H1 (cell line): Measurements from ENCODE around the gene METTL2A. TPM values are rescaled to one million over a fixed set of nuclear protein-coding genes. Genes with fewer than 3 reads are reported as not detected.

ENCODE experiments used
- CTCF ChIA-PET: fragments of 300-600 bp; sonication (Branson Sonifier 250); formaldehyde crosslinking; loops from one replicate; lab custom pipeline; 2021; ENCODE audit not compliant: partially characterized antibody; lab: Charles Lee
- POLR2A ChIA-PET: fragments of 300-600 bp; sonication (Branson Sonifier 250); formaldehyde crosslinking; loops from one replicate; lab custom pipeline; 2021; ENCODE audit warnings: inconsistent platforms; ENCODE audit not compliant: partially characterized antibody; lab: Charles Lee
- DNase-seq, 2 experiments: peaks; one replicate each; pipeline versions ENCODE4 v3.0.0 to v3.0.0-alpha.2; 2010 to 2022; ENCODE audit warnings: low spot score in 2 of 2, low read depth in 1 of 2, mixed read lengths in 1 of 2
- FAIRE-seq: peaks from 2 replicates; lab custom pipeline; 2011; peaks lifted over from hg19 to GRCh38; lab: Jason Lieb, UNC
- H2AFZ ChIP-seq: 2 replicates; pipeline ENCODE4 v1.8.1; 2012; ENCODE audit warnings: low read length, inconsistent platforms
- H2AK5ac ChIP-seq: 2 replicates; pipeline ENCODE4 v1.6.1; 2013; ENCODE audit warnings: low read depth, low read length
- H2BK120ac ChIP-seq: replicated peaks from 2 replicates; pipeline ENCODE3; 2013; ENCODE audit warnings: low read depth, low read length, inconsistent platforms
- H2BK12ac ChIP-seq: 2 replicates; pipeline ENCODE4 v1.6.1; 2013; ENCODE audit warnings: low read depth, low read length
- H2BK15ac ChIP-seq: 2 replicates; pipeline ENCODE4 v1.6.1; 2013; ENCODE audit warnings: low read length
- H2BK20ac ChIP-seq: 2 replicates; pipeline ENCODE4 v1.6.1; 2013; ENCODE audit warnings: low read length
- H2BK5ac ChIP-seq: 2 replicates; pipeline ENCODE4 v1.6.1; 2013; ENCODE audit warnings: low read depth, low read length
- H3K14ac ChIP-seq: 2 replicates; pipeline ENCODE4 v1.6.1; 2013; ENCODE audit warnings: inconsistent platforms; ENCODE audit not compliant: insufficient read length
- H3K18ac ChIP-seq: 2 replicates; pipeline ENCODE4 v1.6.1; 2013; ENCODE audit warnings: low read length; ENCODE audit errors: extremely low read depth
- H3K23ac ChIP-seq: 2 replicates; pipeline ENCODE4 v1.6.1; 2013; ENCODE audit warnings: inconsistent platforms; ENCODE audit not compliant: insufficient read length
- H3K23me2 ChIP-seq: 2 replicates; pipeline ENCODE4 v1.6.1; 2013; ENCODE audit warnings: low read depth, low read length
- H3K27ac ChIP-seq: 2 replicates; pipeline ENCODE4 v1.6.1; 2011; ENCODE audit warnings: low read depth, low read length, inconsistent platforms
- H3K27me3 ChIP-seq, 4 experiments: replicated peaks in 1 of 4; 1 replicate in 1 of 4; 2 replicates in 3 of 4; pipeline versions ENCODE4 v1.6.1 to v1.8.1; 2011 to 2013; ENCODE audit warnings: low read length in 3 of 4, mild to moderate bottlenecking in 3 of 4, inconsistent platforms in 2 of 4, mixed read lengths in 2 of 4, moderate library complexity in 1 of 4; ENCODE audit not compliant: control insufficient read depth in 3 of 4, insufficient read depth in 3 of 4; ENCODE audit errors: extremely low read depth in 1 of 4
- H3K36me3 ChIP-seq, 4 experiments: 2 replicates each; pipeline versions ENCODE4 v1.6.1 to v1.8.1; 2011 to 2013; ENCODE audit warnings: mild to moderate bottlenecking in 4 of 4, low read length in 3 of 4, moderate library complexity in 2 of 4, control low read depth in 1 of 4, inconsistent platforms in 1 of 4; ENCODE audit not compliant: insufficient read depth in 4 of 4, control insufficient read depth in 2 of 4
- H3K4ac ChIP-seq: replicated peaks from 2 replicates; pipeline ENCODE3; 2013; ENCODE audit warnings: low read length, low read depth, mixed read lengths, inconsistent platforms; ENCODE audit not compliant: insufficient read length
- H3K4me1 ChIP-seq, 4 experiments: replicated peaks in 1 of 4; 1 replicate in 1 of 4; 2 replicates in 3 of 4; pipeline versions ENCODE4 v1.6.1 to v1.8.1; 2011 to 2013; ENCODE audit warnings: low read length in 3 of 4, inconsistent platforms in 2 of 4, mixed read lengths in 1 of 4; ENCODE audit not compliant: insufficient read depth in 4 of 4, control insufficient read depth in 3 of 4
- H3K4me2 ChIP-seq, 2 experiments: 2 replicates each; pipeline versions ENCODE4 v1.6.1 to v1.8.1; 2011 to 2013; ENCODE audit warnings: low read depth in 2 of 2, low read length in 2 of 2, control low read depth in 1 of 2, inconsistent platforms in 1 of 2, mild to moderate bottlenecking in 1 of 2; ENCODE audit not compliant: insufficient read depth in 1 of 2
- H3K4me3 ChIP-seq, 4 experiments: fragments of 200-600, 300-600 bp in 1 of 4; sonication (generic), shearing (Covaris generic), sonication (Bioruptor Twin) in 1 of 4; 2 replicates each; pipeline versions ENCODE4 v1.5.1 to v1.8.1; 2011 to 2016; ENCODE audit warnings: low read length in 4 of 4, low read depth in 3 of 4, control low read depth in 2 of 4, inconsistent platforms in 2 of 4, mild to moderate bottlenecking in 2 of 4, mixed read lengths in 1 of 4, moderate library complexity in 1 of 4; ENCODE audit not compliant: insufficient read depth in 2 of 4; ENCODE audit errors: extremely low read depth in 1 of 4
- H3K56ac ChIP-seq: replicated peaks from 2 replicates; pipeline ENCODE3; 2013; ENCODE audit warnings: low read depth, mild to moderate bottlenecking, mixed read lengths, low read length, inconsistent platforms; ENCODE audit not compliant: insufficient read length
- H3K79me1 ChIP-seq: 2 replicates; pipeline ENCODE4 v1.6.1; 2013; ENCODE audit warnings: low read depth, low read length, control low read depth
- H3K79me2 ChIP-seq, 2 experiments: 2 replicates each; pipeline versions ENCODE4 v1.6.1 to v1.8.1; 2012 to 2013; ENCODE audit warnings: low read length in 2 of 2, mild to moderate bottlenecking in 2 of 2, inconsistent platforms in 1 of 2; ENCODE audit not compliant: insufficient read depth in 2 of 2, control insufficient read depth in 1 of 2
- H3K9ac ChIP-seq, 4 experiments: replicated peaks in 1 of 4; 1 replicate in 1 of 4; 2 replicates in 3 of 4; pipeline versions ENCODE4 v1.6.1 to v1.8.1; 2011 to 2013; ENCODE audit warnings: low read depth in 3 of 4, low read length in 3 of 4, control low read depth in 2 of 4, mild to moderate bottlenecking in 2 of 4, moderate library complexity in 2 of 4, inconsistent platforms in 1 of 4; ENCODE audit errors: extremely low read depth in 1 of 4
- H3K9me3 ChIP-seq, 2 experiments: 2 replicates each; pipeline versions ENCODE4 v1.6.1 to v1.8.1; 2012 to 2013; ENCODE audit warnings: mild to moderate bottlenecking in 2 of 2, moderate library complexity in 2 of 2, control low read depth in 1 of 2, inconsistent platforms in 1 of 2, low read depth in 1 of 2, low read length in 1 of 2, mixed read lengths in 1 of 2; ENCODE audit not compliant: insufficient read depth in 2 of 2
- H4K20me1 ChIP-seq, 2 experiments: replicated peaks in 1 of 2; 2 replicates each; pipeline versions ENCODE3 to v1.8.1; 2011 to 2013; ENCODE audit warnings: inconsistent platforms in 2 of 2, low read length in 2 of 2, mild to moderate bottlenecking in 1 of 2; ENCODE audit not compliant: insufficient read depth in 2 of 2, control insufficient read depth in 1 of 2
- H4K5ac ChIP-seq: 2 replicates; pipeline ENCODE4 v1.6.1; 2013; ENCODE audit warnings: low read length, low read depth, mixed read lengths, inconsistent platforms; ENCODE audit not compliant: insufficient read length
- H4K8ac ChIP-seq: 2 replicates; pipeline ENCODE4 v1.8.0; 2013; ENCODE audit warnings: mild to moderate bottlenecking, moderate library complexity, low read length, inconsistent platforms; ENCODE audit not compliant: insufficient read depth; ENCODE audit errors: extremely low read depth
- H4K91ac ChIP-seq: replicated peaks from 2 replicates; pipeline ENCODE3; 2013; ENCODE audit warnings: low read length, mixed read lengths, inconsistent platforms; ENCODE audit not compliant: insufficient read length
- ASH2L ChIP-seq: fragments of 200-600, 300-600 bp; sonication (generic); IDR thresholded peaks from one replicate; pipeline ENCODE4 v1.7.1; 2017; ENCODE audit warnings: low read length
- CBX5 ChIP-seq: fragments of 300-800, 300-1000 bp; sonication (generic); IDR thresholded peaks from 2 replicates; pipeline ENCODE4 v1.7.1; 2016; ENCODE audit warnings: antibody characterized with exemption, low read length, low read depth
- CHD2 ChIP-seq: IDR thresholded peaks from 2 replicates; pipeline ENCODE4 v1.6.1; 2012; ENCODE audit warnings: low read length, improper control_type of control experiment
- CTBP2 ChIP-seq: IDR thresholded peaks from 2 replicates; pipeline ENCODE4 v1.7.0; 2011; ENCODE audit warnings: borderline replicate concordance, mild to moderate bottlenecking, moderate library complexity, mixed read lengths, low read length; ENCODE audit not compliant: insufficient read depth, insufficient read length
- HDAC2 ChIP-seq, 2 experiments: fragments of 300-600 bp in 1 of 2; sonication (generic) in 1 of 2; IDR thresholded peaks; 2 replicates each; pipeline ENCODE4 v1.6.1; 2011 to 2012; ENCODE audit warnings: low read depth in 2 of 2, low read length in 2 of 2, mild to moderate bottlenecking in 2 of 2, moderate library complexity in 2 of 2, borderline replicate concordance in 1 of 2, inconsistent platforms in 1 of 2
- MAFK ChIP-seq: IDR thresholded peaks from 2 replicates; pipeline ENCODE4 v1.6.1; 2012; ENCODE audit warnings: low read depth, mild to moderate bottlenecking, improper control_type of control experiment, low read length
- SAP30 ChIP-seq: fragments of 300-600 bp; sonication (generic); IDR thresholded peaks from 2 replicates; pipeline ENCODE4 v1.7.1; 2012; ENCODE audit warnings: low read length, moderate library complexity, mild to moderate bottlenecking, inconsistent platforms; ENCODE audit not compliant: insufficient read depth, insufficient replicate concordance
- SP2 ChIP-seq: IDR thresholded peaks from 2 replicates; pipeline ENCODE4 v1.6.1; 2012; ENCODE audit warnings: mild to moderate bottlenecking, low read length, inconsistent platforms
- TAF7 ChIP-seq: optimal IDR thresholded peaks from 2 replicates; pipeline ENCODE3; 2011; ENCODE audit warnings: low read depth, mild to moderate bottlenecking, inconsistent platforms, low read length, moderate library complexity, borderline replicate concordance
- WGBS, 2 experiments: shearing (Covaris generic) in 1 of 2; methylation state at CpG; one replicate each; pipeline versions ENCODE4 v1.1.6 to v1.1.7; 2013 to 2015; ENCODE audit warnings: low lambda C conversion rate in 2 of 2, mixed read lengths in 2 of 2, inconsistent platforms in 1 of 2, low coverage in 1 of 2, missing lambda C conversion rate in 1 of 2; ENCODE audit not compliant: insufficient replicate concordance in 2 of 2, insufficient coverage in 1 of 2, insufficient read length in 1 of 2; ENCODE audit errors: extremely low coverage in 1 of 2, missing lambda C conversion rate in 1 of 2; 5-methylcytosine and 5-hydroxymethylcytosine counted together
- polyA plus RNA-seq, 7 experiments: library from polyadenylated mRNA; depleted of rRNA in 3 of 7; stranded (reverse) in 5 of 7; unstranded in 2 of 7; fragments of >200 nt in 5 of 7; fragments of 200-250 nt in 2 of 7; gene quantifications; 1 replicate in 5 of 7; 2 replicates in 1 of 7; 4 replicates in 1 of 7; pipeline versions ENCODE4 v1.2.1 to v1.2.3, GENCODE V29; 2011 to 2013; ENCODE audit warnings: missing spikeins in 2 of 7, mixed read lengths in 2 of 7
- total RNA-seq: library from RNA; stranded (reverse); fragmentation: NEBNext Ultra II Directional; extraction: Animal tissue kit (Norgen Biotek cat#: 25700); gene quantifications from 2 replicates; pipeline ENCODE4 v1.2.1, GENCODE V29; 2021
- TF ChIP-seq, protein P1 (sequence below): IDR thresholded peaks from 2 replicates; pipeline ENCODE4 v1.6.1; 2011; ENCODE audit warnings: low read depth, mild to moderate bottlenecking, low read length; ENCODE audit not compliant: insufficient read depth
- TF ChIP-seq, protein P2 (sequence below), 3 experiments: IDR thresholded peaks; 1 replicate in 2 of 3; 2 replicates in 1 of 3; pipeline versions ENCODE4 v1.5.1 to v1.6.1; 2011; ENCODE audit warnings: low read length in 3 of 3, mild to moderate bottlenecking in 3 of 3, inconsistent platforms in 2 of 3, low read depth in 1 of 3, moderate library complexity in 1 of 3; ENCODE audit not compliant: insufficient read depth in 1 of 3; ENCODE audit errors: control extremely low read depth in 1 of 3

METTL2A gene
- total and polyA plus RNA-seq, 2 of the 8 experiments (the other 6 are each of a cell fraction or from before 2014, with no cell fraction given) = 16.2 to 40.5 TPM

DNA sequence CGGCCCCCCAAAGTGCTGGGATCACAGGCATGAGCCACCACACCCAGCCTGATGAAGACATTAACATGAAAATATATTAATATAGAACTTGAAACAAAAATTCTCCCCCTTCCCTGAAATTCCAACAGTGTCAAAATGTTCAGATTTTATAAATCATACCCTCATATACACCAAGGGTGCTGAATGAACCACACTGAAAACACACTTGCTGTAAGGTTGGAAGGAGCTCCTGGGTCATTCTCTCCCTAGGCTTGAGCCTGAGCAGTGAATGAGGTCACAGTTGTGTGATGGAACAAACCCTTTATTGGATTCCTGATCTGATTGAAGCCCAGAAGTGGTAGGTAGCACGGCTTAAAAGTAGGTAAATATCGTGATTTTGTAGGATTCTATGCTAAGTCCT lies 43.4 kb upstream of the METTL2A start, which contains the start of gene EFCAB3:
Gene EFCAB3, plus strand, starts transcription at position 301 of the 400 bp plus-strand sequence. CDS start 2,427 bp downstream, outside the sequence.
- CTCF ChIA-PET = no interaction called here

More for the DNA sequence above, 43.4 kb upstream of the METTL2A start, which contains the start of gene EFCAB3:
- no peak within 1 kb of the TSS for H3K14ac ChIP-seq
- no peak within 1 kb of the TSS for H4K5ac ChIP-seq
- H3K4ac ChIP-seq = no peak within 1 kb of the TSS
- H3K23me2 ChIP-seq = no peaks in the 10 kb centered on the region
- H3K36me3 ChIP-seq = no peaks in the 10 kb centered on the region
- POLR2A ChIA-PET = no interaction called here
- no peak within 1 kb of the TSS for H3K23ac ChIP-seq
- H4K91ac ChIP-seq = no peak within 1 kb of the TSS
- no peak within 1 kb of the TSS for H4K8ac ChIP-seq
- no peak within 1 kb of the TSS for H3K27ac ChIP-seq
- no peak within 1 kb of the TSS for H3K4me3 ChIP-seq
- H2AFZ ChIP-seq = no peak within 1 kb of the TSS
- no peak within 1 kb of the TSS for H2AK5ac ChIP-seq
- 86% methylated on average over 3 of the region's 3 CpGs; no CpG with 5 or more reads in 1 of the 2 experiments for WGBS, 2 experiments
- DNase-seq (no peak), FAIRE-seq (no peak)
- no peak within 1 kb of the TSS for H3K56ac ChIP-seq
- no peaks in the 10 kb centered on the region for H3K27me3 ChIP-seq
- H3K4me2 ChIP-seq = no peak within 1 kb of the TSS
- H3K79me2 ChIP-seq = no peaks in the 10 kb centered on the region
- TF ChIP-seq MAFK (no peak), TAF7 (no peak), SAP30 (no peak), HDAC2 (IDR thresholded peaks at IDR 0.05; ENCODE audit: borderline replicate concordance in 1 of 2, low read depth in 2 of 2, low read length in 2 of 2) (no peak), SP2 (no peak), CHD2 (no peak), ASH2L (no peak), CTBP2 (no peak), CBX5 (no peak)
- TF ChIP-seq, protein P1, sequence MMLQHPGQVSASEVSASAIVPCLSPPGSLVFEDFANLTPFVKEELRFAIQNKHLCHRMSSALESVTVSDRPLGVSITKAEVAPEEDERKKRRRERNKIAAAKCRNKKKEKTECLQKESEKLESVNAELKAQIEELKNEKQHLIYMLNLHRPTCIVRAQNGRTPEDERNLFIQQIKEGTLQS = no peak
- TF ChIP-seq, protein P2, sequence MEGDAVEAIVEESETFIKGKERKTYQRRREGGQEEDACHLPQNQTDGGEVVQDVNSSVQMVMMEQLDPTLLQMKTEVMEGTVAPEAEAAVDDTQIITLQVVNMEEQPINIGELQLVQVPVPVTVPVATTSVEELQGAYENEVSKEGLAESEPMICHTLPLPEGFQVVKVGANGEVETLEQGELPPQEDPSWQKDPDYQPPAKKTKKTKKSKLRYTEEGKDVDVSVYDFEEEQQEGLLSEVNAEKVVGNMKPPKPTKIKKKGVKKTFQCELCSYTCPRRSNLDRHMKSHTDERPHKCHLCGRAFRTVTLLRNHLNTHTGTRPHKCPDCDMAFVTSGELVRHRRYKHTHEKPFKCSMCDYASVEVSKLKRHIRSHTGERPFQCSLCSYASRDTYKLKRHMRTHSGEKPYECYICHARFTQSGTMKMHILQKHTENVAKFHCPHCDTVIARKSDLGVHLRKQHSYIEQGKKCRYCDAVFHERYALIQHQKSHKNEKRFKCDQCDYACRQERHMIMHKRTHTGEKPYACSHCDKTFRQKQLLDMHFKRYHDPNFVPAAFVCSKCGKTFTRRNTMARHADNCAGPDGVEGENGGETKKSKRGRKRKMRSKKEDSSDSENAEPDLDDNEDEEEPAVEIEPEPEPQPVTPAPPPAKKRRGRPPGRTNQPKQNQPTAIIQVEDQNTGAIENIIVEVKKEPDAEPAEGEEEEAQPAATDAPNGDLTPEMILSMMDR (IDR thresholded peaks at IDR 0.05; ENCODE audit: control extremely low read depth in 1 of 3, insufficient read depth in 1 of 3, low read depth in 1 of 3, low read length in 3 of 3) = no peak
- no peak within 1 kb of the TSS for H3K9ac ChIP-seq
- no peaks in the 10 kb centered on the region for H3K9me3 ChIP-seq
- H2BK20ac ChIP-seq = no peak within 1 kb of the TSS
- H2BK15ac ChIP-seq = no peak within 1 kb of the TSS
- no peak within 1 kb of the TSS for H3K18ac ChIP-seq
- H3K4me1 ChIP-seq = no peaks in the 10 kb centered on the region
- no peak within 1 kb of the TSS for H2BK5ac ChIP-seq
- H2BK120ac ChIP-seq = no peak within 1 kb of the TSS
- no peak within 1 kb of the TSS for H2BK12ac ChIP-seq
- H3K79me1 ChIP-seq = no peaks in the 10 kb centered on the region
- no peaks in the 10 kb centered on the region for H4K20me1 ChIP-seq
